Activated CD8-positive, alpha-beta memory T cell treated with anti-CD3 and anti-CD28 coated beads for 36 hours (primary cell): ENCODE results near the gene DNAJC15. TPM values are rescaled to one million over a fixed set of nuclear protein-coding genes. Genes with fewer than 3 reads are reported as not detected.

Source experiments
- CTCF ChIA-PET: fragments of 350-600 bp; sonication (Branson Sonifier 250); formaldehyde crosslinking; loops from one replicate; lab custom pipeline; 2021; ENCODE audit warnings: antibody characterized with exemption; lab: Charles Lee
- POLR2A ChIA-PET: fragments of 350-600 bp; sonication (Branson Sonifier 250); formaldehyde crosslinking; loops from one replicate; lab custom pipeline; 2021; ENCODE audit warnings: antibody characterized with exemption; lab: Charles Lee
- total RNA-seq, 2 experiments: library from RNA; stranded (reverse); gene quantifications; one replicate each; pipeline ENCODE4 v1.2.3, GENCODE V29; 2021

The DNAJC15 gene
- total RNA-seq, 2 experiments from 2014 or later: 13.1 to 15.7 TPM

DNA sequence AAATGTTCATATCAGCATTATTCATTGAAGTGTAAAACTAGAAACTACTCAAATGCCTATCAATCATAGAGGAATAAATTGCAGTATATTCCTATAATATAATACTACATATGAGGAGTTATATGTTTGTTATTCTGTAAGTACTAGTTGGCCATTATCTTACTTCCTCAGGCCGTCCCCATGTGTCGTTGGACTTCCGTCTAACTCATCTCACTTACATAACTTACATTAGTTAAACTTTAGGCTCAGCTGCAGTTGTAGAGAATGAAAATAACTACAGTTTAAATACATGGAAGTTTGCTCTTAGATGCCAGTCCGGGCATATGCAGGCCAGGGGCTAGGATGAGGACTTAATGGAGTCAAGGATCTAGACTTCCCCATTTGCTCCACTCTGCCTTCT is 22.7 kb upstream of the DNAJC15 start:
- CTCF ChIA-PET: no interaction called here
- POLR2A ChIA-PET: no interaction called here

DNA sequence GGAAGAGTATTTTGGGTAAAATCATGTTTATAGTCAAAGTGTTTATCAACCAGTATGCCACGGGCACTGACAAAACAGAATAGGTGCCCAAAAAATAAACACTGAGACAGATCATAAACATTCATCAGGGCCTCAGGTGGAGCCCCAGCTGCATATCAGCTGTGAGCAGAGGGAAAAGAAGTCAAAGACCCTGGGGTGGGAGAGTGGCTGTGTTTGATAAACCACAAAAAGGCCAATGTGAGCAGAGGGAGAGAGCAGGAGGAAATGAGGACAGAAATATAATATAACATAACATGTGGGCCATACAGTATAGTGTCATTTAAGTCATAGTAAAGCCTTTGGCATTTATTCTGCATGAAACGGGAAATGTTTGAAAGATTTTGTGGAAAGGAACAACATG is 21.4 kb upstream of the DNAJC15 start:
- POLR2A ChIA-PET: no interaction called here
- CTCF ChIA-PET: no interaction called here

DNA sequence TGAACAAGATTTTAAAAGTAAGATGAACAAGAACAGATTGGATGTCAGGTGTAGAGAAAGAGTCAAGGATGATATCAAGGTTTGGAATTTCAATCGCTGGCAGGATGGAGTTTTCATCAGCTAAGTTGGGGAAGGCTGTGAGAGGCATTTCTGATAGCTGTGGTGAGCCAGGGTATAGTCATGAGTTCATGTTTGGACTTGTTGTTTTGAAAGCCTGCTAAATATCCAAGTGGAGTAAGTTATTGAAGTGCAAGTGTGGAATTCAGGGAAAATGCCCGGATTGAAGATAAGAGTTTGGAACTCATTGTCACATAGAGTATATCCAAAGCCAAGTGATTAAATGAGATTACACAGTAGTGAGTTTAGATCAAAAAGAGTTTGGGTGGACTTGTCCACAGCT is 20.4 kb upstream of the DNAJC15 start:
- POLR2A ChIA-PET: no interaction called here
- CTCF ChIA-PET: no interaction called here

DNA sequence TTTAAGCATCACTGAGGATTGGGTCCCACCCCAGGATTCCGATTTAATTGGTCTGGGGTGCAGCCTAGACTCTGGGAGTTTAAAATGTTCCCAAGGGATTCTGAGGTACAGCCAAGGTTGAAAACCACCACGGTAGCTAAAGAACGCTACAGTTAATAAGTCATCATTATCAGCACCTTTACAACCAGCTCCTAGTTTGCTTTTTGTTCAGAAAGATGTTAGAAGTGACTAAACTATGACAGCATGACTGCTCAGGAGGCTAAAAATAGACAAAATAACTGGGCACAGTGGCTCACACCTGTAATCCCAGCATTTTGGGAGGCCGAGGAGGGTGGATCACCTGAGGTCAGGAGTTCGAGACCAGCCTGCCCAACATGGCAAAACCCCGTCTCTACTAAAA is 19.7 kb upstream of the DNAJC15 start:
- CTCF ChIA-PET: no interaction called here

GRCh38 chr13:43005460-43006236 is 17.7 kb upstream of the DNAJC15 start:
- ChIA-PET POLR2A (no interaction called here), CTCF (no interaction called here)

More for the DNA sequence above, 19.7 kb upstream of the DNAJC15 start:
- POLR2A ChIA-PET: interaction anchor here (0.7 kb wide), 1 partner anchor 19 kb away, joined by 4 read pairs; no protein-coding TSS in a partner anchor

DNA sequence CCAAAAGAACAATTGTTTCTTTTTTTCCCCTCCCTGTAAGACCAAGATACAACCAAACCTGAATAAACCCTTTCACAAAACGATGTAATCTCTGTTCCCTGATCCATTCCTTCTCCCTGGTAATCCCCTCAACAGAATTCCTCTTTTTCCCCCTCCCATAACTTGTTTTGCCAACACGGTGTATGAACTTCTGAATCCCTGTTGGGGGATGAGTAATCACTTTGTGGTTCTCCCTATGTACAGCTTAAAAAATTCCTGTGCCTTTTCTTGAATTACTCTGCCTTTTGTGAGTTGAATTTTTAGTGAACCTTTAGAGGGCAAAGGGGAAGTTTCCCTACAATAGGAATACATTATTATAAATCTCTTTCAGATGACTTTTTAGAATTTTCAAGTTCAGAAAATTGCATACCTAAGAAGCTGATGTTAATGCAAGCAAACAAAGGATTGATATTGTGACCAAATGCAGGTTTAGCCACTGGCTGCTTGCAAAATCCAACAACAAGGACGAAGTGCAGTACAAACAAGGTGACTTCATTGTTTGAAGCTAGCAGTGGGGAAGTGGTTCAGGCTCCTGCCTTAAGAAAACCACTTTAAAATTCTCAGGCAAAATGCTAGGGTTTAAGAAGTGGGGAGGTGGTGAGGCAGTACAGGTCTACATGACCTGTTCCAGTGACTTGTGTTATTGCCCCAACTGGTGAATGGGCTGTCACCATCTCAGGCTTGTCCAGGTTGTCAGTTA is 16.3 kb upstream of the DNAJC15 start:
- POLR2A ChIA-PET: no interaction called here
- CTCF ChIA-PET: no interaction called here

GRCh38 chr13:43008596-43008995 is 14.8 kb upstream of the DNAJC15 start:
- POLR2A ChIA-PET: no interaction called here
- CTCF ChIA-PET: no interaction called here

DNA sequence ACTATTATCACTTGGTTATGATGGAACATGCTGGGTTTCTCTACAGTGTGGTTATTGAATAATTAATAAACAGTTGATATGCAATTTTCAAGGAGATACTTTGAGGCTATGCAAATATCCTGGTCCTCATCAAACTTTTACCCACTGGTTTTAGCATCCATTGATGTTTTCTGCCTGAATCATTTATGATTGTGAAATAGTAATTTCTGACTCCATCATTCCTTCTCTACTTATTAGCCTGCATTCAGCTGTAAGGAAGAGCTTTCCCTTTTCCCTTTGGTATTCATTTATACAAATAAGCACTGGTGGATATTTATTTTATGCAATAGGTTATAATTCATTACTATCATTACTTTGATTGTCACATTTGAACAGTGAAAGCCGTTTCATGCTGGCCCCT is 13.9 kb upstream of the DNAJC15 start:
- CTCF ChIA-PET: no interaction called here
- POLR2A ChIA-PET: no interaction called here

DNA sequence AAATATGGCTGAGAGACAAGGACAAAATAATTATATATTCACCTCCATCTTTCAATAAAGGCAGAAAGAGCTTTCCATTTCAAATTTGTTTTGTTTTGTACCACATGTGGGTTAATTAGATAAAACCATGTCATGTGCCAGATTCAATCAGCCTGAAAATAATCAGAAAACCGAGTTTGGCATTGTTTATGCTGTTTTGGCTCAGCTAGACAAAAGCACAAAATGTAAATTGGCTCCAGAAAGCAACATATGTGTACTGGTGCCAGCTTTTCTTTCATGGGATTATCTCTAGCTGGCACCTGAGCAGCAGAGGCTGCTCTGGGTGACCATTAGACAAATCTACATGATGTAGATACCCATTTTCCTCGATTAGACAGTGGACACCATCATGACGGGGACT is 9.2 kb upstream of the DNAJC15 start:
- ChIA-PET CTCF (interaction anchor here (1.6 kb wide), 1 partner anchor 10 kb away, joined by 4 read pairs; the partner anchor contains the start of gene DNAJC15), POLR2A (no interaction called here)

GRCh38 chr13:43016226-43016625 is 7.2 kb upstream of the DNAJC15 start:
- ChIA-PET CTCF (no interaction called here), POLR2A (no interaction called here)

GRCh38 chr13:43019811-43020210 is 3.6 kb upstream of the DNAJC15 start:
- CTCF ChIA-PET: interaction anchor here (1.0 kb wide), 1 partner anchor 50 kb away, joined by 3 read pairs; no protein-coding TSS in a partner anchor
- POLR2A ChIA-PET: no interaction called here

DNA sequence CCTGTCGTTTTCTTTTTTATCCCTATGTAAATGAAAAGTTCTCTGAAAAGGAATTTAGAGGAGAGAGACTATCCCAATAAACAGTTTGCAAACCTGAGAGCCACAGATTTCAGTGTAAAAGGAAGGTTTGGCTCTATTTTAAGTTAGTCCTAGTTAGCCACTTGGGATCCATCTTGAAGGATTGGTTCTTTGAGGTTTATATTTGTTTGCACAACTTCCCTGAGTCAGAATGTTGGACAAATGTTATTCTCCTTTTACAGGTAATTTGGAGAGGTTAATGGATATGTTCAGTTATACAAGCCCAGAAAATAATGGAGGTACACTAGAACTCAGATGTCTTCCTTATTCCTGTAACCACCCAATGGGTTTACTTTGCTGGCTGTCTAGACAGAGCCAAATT is 2.6 kb upstream of the DNAJC15 start:
- POLR2A ChIA-PET: no interaction called here
- CTCF ChIA-PET: no interaction called here

DNA sequence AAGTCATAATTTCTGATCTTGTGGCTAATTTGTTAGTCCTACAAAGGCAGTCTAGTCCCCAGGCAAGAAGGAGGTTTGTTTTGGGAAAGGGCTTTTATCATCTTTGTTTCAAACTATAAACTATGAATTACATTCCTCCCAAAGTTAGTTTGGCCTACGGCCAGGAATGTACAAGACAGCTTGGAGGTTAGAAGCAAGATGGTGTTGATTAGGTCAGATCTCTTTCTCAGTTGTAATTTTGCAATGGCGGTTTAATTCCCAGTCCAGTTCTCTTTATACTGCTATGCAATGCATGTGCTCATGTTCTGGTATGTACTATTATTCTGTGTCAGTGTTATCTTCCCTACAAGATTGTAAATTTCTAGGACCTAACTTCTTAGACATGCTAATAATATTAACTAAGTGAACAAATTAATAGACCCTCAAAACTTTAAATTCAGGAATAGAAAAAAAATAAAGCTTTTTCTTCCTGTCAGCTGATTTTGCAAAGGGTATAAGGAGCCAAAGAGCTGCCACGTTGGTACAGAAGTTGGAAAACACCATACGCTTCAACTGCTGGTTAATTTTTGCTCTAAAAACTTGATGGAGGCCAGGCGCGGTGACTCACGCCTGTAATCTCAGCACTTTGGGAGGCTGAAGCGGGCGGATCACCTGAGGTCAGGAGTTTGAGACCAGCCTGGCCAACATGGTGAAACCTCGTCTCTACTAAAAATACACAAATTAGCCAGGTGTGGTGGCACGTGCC is 1.3 kb upstream of the DNAJC15 start:
- POLR2A ChIA-PET: no interaction called here
- CTCF ChIA-PET: no interaction called here

DNA sequence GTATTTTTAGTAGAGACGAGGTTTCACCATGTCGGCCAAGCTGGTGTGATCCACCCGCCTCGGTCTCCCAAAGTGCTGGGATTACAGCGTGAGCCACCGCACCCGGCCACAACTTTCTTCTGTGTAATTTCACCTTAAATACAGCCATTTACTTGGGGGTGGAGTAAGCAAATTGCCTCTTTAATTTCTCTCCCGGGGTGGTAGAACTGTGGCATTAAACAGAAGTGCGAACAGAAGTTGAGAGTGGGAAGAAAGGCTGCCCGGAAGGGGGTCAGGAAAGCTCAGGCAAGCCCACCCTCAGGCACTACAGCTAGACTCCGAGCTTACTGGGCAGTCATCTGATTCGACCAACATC is 475 bp upstream of the DNAJC15 start:
- POLR2A ChIA-PET: interaction anchor here (0.6 kb wide), 1 partner anchor 19 kb away, joined by 4 read pairs; no protein-coding TSS in a partner anchor
- CTCF ChIA-PET: no interaction called here

DNA sequence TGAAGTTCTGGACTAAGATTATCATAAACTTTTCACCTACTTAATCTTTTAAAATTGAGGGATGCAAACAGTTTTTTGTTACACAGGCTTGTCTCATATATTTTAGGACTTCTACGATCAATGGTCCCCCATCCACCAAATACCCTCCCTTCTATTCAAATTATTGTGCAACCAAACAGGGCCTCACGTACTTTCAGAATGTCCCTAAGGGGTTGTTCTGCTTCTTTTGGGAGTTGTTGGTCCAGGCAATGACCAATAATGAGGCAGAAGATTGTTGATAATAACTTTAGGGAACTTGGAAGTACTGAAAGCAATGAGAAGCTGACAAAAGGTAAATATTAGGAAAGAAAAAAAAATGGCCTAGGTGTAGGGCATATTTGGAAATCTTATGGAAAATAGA is 2.9 kb downstream of the DNAJC15 start:
- CTCF ChIA-PET: no interaction called here
- POLR2A ChIA-PET: no interaction called here

GRCh38 chr13:43030548-43030947 is 7.2 kb downstream of the DNAJC15 start:
- ChIA-PET CTCF (no interaction called here), POLR2A (no interaction called here)

GRCh38 chr13:43031881-43032280 is 8.5 kb downstream of the DNAJC15 start:
- ChIA-PET CTCF (no interaction called here), POLR2A (no interaction called here)

DNA sequence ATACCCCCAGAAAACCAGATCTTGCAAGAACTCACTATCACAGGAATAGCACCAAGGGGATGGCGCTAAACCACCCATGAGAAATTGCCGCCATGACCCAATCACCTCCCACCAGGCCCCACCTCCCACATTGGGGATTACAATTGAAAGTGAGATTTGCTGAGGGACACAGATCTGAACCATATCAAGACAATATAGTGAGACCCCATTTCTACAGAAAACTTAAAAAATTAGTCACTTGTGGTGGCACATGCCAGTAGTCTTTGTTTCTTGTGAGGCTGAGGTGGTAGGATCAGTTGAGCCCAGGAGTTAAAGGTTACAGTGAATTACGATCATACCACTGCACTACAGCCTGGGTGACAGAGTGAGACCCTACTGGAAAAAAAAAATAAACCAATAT is 9.7 kb downstream of the DNAJC15 start:
- CTCF ChIA-PET: no interaction called here
- POLR2A ChIA-PET: no interaction called here

DNA sequence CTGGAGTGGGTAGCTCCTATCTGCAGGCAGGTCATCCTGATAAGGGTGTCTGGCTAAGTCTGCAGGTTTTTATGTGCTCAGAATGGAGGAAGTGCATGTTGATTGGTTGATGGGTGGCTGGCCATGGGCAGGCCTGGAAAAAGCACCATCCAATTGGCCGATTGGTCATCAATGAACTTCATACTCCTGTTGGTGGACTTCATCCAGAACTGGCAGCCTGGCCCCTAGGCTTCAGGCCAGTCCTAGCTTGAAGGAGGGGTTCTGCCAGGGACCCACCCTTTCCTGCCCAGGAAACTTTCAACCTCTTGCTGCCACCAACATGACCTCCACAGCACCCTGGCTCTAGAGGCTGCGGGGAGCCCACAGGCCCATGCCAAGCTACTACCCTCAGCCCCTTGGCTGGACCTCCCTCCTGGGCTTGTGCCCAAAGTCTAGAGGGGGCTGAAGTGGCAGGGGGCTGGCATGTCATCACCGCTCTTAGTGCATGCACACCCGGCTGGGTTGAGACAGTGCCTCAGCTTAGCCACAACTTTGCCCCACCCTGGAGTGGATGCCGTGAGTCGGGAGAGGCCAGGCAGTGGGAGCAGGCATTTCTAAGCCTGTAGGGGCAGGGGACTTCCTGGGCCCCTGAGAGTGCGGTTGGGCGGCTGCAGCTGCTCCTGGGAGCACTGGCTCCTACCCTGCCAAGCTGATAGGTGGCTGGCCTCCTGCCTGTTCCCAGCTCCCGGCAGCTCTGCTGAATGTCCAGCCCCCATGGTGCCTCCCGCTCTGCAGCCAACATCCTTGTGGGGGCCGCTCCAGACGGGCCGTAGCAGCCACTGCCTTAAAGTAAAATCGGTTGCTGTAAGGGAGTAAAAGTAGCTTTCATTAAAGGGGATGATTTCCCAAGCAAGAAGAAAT is 13.2 kb downstream of the DNAJC15 start:
- CTCF ChIA-PET: interaction anchor here (0.5 kb wide), 1 partner anchor 11 kb away, joined by 5 read pairs; no protein-coding TSS in a partner anchor
- POLR2A ChIA-PET: no interaction called here
